NCI-H524 (cell line): Measurements from ENCODE around the gene AKR1C8.

ENCODE experiments used
- DNase-seq, 2 experiments: peaks; one replicate each; lab custom pipeline; 2025; lab: John Stamatoyannopoulos, UW

AKR1C8 gene

DNA sequence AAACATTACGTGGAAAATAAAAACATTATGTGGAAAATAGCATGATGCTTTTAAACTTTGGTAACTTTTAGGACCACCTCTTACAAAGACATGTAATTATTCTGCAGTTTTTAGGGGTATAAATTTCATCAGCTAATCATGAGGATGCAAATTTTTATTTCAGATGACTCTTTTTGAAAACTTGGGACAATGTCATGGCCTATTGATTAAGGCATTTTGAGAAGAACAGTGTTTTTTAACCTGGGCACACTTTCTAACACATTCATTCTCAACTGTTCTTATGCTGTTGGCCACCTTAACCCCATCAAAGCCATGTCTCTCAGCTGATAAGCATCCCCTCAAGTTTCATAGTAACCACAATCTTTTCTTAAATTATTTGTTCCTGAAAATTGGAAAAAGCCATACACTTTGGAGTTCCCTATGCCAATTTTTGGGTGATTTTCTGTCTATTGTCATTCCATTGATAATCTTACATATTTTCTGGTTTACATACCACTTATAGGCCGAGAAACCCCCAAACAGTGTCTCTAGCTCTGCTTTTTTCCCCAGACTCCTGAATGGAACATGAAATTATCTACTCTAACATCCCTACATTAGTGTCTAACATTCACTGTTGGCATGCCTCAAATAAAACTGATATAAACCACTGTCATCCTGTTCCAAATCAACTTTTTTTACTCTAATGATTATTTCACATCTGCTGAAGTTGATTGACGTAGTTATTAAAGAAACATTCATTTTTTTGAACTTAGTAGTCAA is 76.1 kb downstream of the AKR1C8 start:
- no peak for DNase-seq

DNA sequence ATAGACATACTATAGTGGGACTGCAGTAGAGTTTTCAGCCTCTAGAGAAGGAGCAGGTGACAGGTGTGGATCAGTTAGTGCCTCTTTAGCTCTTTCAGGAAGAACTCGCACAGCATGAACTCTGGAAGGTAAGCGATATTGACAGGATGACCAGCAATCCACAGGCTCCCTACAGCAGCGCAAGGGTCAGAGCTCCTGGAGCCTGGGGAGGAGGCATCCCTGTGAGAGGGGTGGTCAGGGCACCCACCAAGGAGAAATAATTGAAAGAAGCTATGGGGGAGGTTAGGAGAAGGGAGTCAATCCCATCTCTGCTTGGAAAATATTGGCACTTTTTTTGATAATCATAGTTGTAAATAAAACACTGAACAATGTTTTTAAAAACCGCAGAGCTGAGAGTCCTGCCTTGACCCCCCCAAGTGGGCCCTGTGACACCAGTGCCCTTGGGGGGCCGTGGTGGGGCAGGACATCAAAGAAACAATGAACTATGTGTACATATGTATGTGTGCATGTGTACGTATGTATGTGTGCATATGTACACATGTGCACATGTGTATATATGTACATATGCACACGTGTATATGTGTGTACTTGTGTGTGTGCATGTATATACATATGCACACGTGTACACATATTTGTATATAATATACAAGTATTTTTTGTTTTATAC is 77.0 kb downstream of the AKR1C8 start:
- DNase-seq: no peak

DNA sequence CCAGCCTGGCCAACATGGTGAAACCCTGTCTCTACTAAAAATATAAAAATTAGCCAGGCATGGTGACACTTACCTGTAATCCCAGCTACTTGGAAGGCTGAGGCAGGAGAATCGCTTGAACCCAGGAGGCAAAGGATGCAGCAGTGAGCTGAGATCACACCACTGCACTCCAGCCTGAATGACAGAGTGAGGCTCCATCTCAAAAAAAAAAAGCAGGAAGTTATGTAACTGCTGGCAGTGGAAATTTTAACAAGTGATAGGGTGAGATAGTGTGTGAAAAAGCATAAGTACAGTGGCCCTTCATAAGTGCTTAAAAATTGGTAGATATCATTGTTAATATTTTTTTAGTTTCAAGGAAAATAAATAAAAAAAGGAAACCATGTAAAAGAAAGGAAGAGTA is 78.4 kb downstream of the AKR1C8 start:
- DNase-seq: no peak

- no peak for DNase-seq
Measured at GRCh38 chr10:5105626-5106025, 79.3 kb downstream of the AKR1C8 start.
